Activated naive CD4-positive, alpha-beta T cell treated with anti-CD3 and anti-CD28 coated beads, Interleukin-2, amount 50 U/mL, for 72 hours (primary cell): ENCODE data around the gene TIGD6. TPM values are rescaled to one million over a fixed set of nuclear protein-coding genes. Genes with fewer than 3 reads are reported as not detected.
"Not testable (repeated sequence)": the region's sequence is repeated elsewhere in the genome, so short reads cannot be mapped to it uniquely, and the experiment has no call there.

ENCODE experiments used
- ATAC-seq, 2 donors: fragments of 150-1000 bp; cut with Tn5 transposase; 2 replicates each; pipeline ENCODE4 v1.10.0; 2021; ENCODE audit warnings: mild to moderate bottlenecking in 2 of 2, moderate library complexity in 2 of 2
- DNase-seq, 2 donors: peaks; one replicate each; pipeline ENCODE4 v3.0.0; 2021 to 2022; ENCODE audit warnings: low spot score in 2 of 2
- H3K27ac Mint-ChIP-seq, 2 donors: one replicate each; pipeline ENCODE4 v1.8.0; 2022; ENCODE audit warnings: mild to moderate bottlenecking in 2 of 2, mixed read lengths in 2 of 2
- H3K36me3 Mint-ChIP-seq, 2 donors: one replicate each; pipeline ENCODE4 v1.8.0; 2022; ENCODE audit warnings: mixed read lengths in 2 of 2
- H3K9me3 Mint-ChIP-seq, 2 donors: one replicate each; pipeline ENCODE4 v1.8.0; 2022; ENCODE audit warnings: mixed read lengths in 2 of 2
- total RNA-seq, 2 donors: library from RNA; stranded (reverse); gene quantifications; one replicate each; pipeline ENCODE4 v1.2.3, GENCODE V29; 2022

Gene TIGD6
- 1 to 10 TPM; 1.9 to 3.0 TPM for total RNA-seq

- Mint-ChIP-seq H3K36me3 (peaks cover 26 to 35% of the 10 kb centered on the region in 2 donors), H3K27ac (peak within 1 kb of the TSS; percentile 94 to 98), H3K9me3 (no peaks in the 10 kb centered on the region)
- peak; percentile 85 to 89 for DNase-seq
- peak; percentile 84 to 90 for ATAC-seq
Observed at GRCh38 chr5:150000256-150000989, at the start of gene TIGD6, which contains the start of gene HMGXB3. Gene TIGD6, minus strand, starts transcription at chr5:150000654. Its CDS starts 4,306 bp downstream, at chr5:149996348. Gene HMGXB3, plus strand, starts transcription at chr5:150000739. Its CDS starts 4,114 bp downstream, at chr5:150004853.

- no peak overlapping the region for H3K27ac Mint-ChIP-seq
- no peak for DNase-seq
- no peak for ATAC-seq
- H3K36me3 Mint-ChIP-seq = peaks cover 13 to 16% of the 10 kb centered on the region in 2 donors
- H3K9me3 Mint-ChIP-seq = no peaks in the 10 kb centered on the region
Observed at GRCh38 chr5:150046031-150046430, 45.6 kb upstream of the TIGD6 start.

GRCh38 chr5:150045549-150045948, 45.1 kb upstream of the TIGD6 start:
- DNase-seq (no peak), ATAC-seq (no peak)
- no peaks in the 10 kb centered on the region for H3K9me3 Mint-ChIP-seq
- H3K36me3 Mint-ChIP-seq = peaks cover 12 to 18% of the 10 kb centered on the region in 2 donors
- H3K27ac Mint-ChIP-seq = no peak overlapping the region

GRCh38 chr5:150044712-150045111, 44.3 kb upstream of the TIGD6 start:
- DNase-seq (no peak), ATAC-seq (no peak)
- Mint-ChIP-seq H3K27ac (no peak overlapping the region), H3K9me3 (no peaks in the 10 kb centered on the region), H3K36me3 (peaks cover 12 to 18% of the 10 kb centered on the region in 2 donors)

GRCh38 chr5:150044329-150044681, 43.9 kb upstream of the TIGD6 start:
- Mint-ChIP-seq H3K27ac (peak overlapping the region; percentile 26 to 73), H3K36me3 (peaks cover 8 to 18% of the 10 kb centered on the region in 2 donors), H3K9me3 (no peaks in the 10 kb centered on the region)
- ATAC-seq = no peak
- DNase-seq = no peak

- no peaks in the 10 kb centered on the region for H3K9me3 Mint-ChIP-seq
- ATAC-seq = no peak
- no peak for DNase-seq
- H3K27ac Mint-ChIP-seq = peak overlapping the region; percentile 26 to 73
- peaks cover 6 to 16% of the 10 kb centered on the region in 2 donors for H3K36me3 Mint-ChIP-seq
Observed at GRCh38 chr5:150043657-150044328, 43.3 kb upstream of the TIGD6 start.

GRCh38 chr5:150042459-150042858, 42.0 kb upstream of the TIGD6 start:
- ATAC-seq (no peak), DNase-seq (no peak)
- peaks cover 6 to 12% of the 10 kb centered on the region in 2 donors for H3K36me3 Mint-ChIP-seq
- no peaks in the 10 kb centered on the region for H3K9me3 Mint-ChIP-seq
- peak overlapping the region; percentile 1 to 52 for H3K27ac Mint-ChIP-seq

GRCh38 chr5:150038547-150038946, 38.1 kb upstream of the TIGD6 start:
- ATAC-seq (no peak), DNase-seq (no peak)
- peaks cover 1 to 12% of the 10 kb centered on the region in 2 donors for H3K36me3 Mint-ChIP-seq
- H3K9me3 Mint-ChIP-seq = no peaks in the 10 kb centered on the region
- no peak overlapping the region for H3K27ac Mint-ChIP-seq

GRCh38 chr5:150036513-150036912, 36.1 kb upstream of the TIGD6 start:
- H3K36me3 Mint-ChIP-seq = peaks cover 7 to 10% of the 10 kb centered on the region in 2 donors

GRCh38 chr5:150035139-150035895, 34.9 kb upstream of the TIGD6 start:
- peak overlapping the region in 1 of 2 donors; percentile 78 for H3K27ac Mint-ChIP-seq
- peaks cover 0 to 7% of the 10 kb centered on the region in 2 donors for H3K36me3 Mint-ChIP-seq
- ATAC-seq (no peak), DNase-seq (no peak)
- H3K9me3 Mint-ChIP-seq = no peaks in the 10 kb centered on the region

More at GRCh38 chr5:150036513-150036912, 36.1 kb upstream of the TIGD6 start:
- no peak for ATAC-seq
- H3K27ac Mint-ChIP-seq = no peak overlapping the region
- no peaks in the 10 kb centered on the region for H3K9me3 Mint-ChIP-seq
- no peak for DNase-seq

- H3K9me3 Mint-ChIP-seq = no peaks in the 10 kb centered on the region
- DNase-seq (no peak), ATAC-seq (no peak)
- H3K36me3 Mint-ChIP-seq = peaks cover 1 to 9% of the 10 kb centered on the region in 2 donors
- H3K27ac Mint-ChIP-seq = peak overlapping the region; percentile 13 to 78
Observed at GRCh38 chr5:150034662-150035061, 34.2 kb upstream of the TIGD6 start.

GRCh38 chr5:150033334-150033733, 32.9 kb upstream of the TIGD6 start:
- DNase-seq (no peak), ATAC-seq (no peak)
- Mint-ChIP-seq H3K27ac (peak overlapping the region; percentile 2 to 7), H3K36me3 (peaks cover 4 to 13% of the 10 kb centered on the region in 2 donors), H3K9me3 (no peaks in the 10 kb centered on the region)

- DNase-seq, H3K9me3 Mint-ChIP-seq, H3K36me3 Mint-ChIP-seq, ATAC-seq, H3K27ac Mint-ChIP-seq: not testable (repeated sequence)
Observed at GRCh38 chr5:150028047-150028446, 27.6 kb upstream of the TIGD6 start.

GRCh38 chr5:150026682-150027172, 26.3 kb upstream of the TIGD6 start:
- ATAC-seq (no peak), DNase-seq (no peak)
- no peaks in the 10 kb centered on the region for H3K9me3 Mint-ChIP-seq
- H3K27ac Mint-ChIP-seq = peak overlapping the region in 1 of 2 donors; percentile 22
- H3K36me3 Mint-ChIP-seq = peaks cover 6 to 14% of the 10 kb centered on the region in 2 donors

- Mint-ChIP-seq H3K27ac (peak overlapping the region in 1 of 2 donors; percentile 22), H3K9me3 (no peaks in the 10 kb centered on the region), H3K36me3 (peaks cover 13 to 26% of the 10 kb centered on the region in 2 donors)
- ATAC-seq = no peak
- DNase-seq = no peak
Observed at GRCh38 chr5:150024346-150024984, 24.0 kb upstream of the TIGD6 start.

GRCh38 chr5:150023136-150023535, 22.7 kb upstream of the TIGD6 start:
- ATAC-seq (no peak), DNase-seq (no peak)
- H3K9me3 Mint-ChIP-seq = no peaks in the 10 kb centered on the region
- peaks cover 18 to 32% of the 10 kb centered on the region in 2 donors for H3K36me3 Mint-ChIP-seq
- peak overlapping the region in 1 of 2 donors; percentile 12 for H3K27ac Mint-ChIP-seq
